Measurements from ENCODE around the gene ZNF410. TPM values are rescaled to one million over a fixed set of nuclear protein-coding genes. Genes with fewer than 3 reads are reported as not detected.
"Not testable (repeated sequence)": the region's sequence is repeated elsewhere in the genome, so short reads cannot be mapped to it uniquely, and the experiment has no call there.

ZNF410 gene
- total RNA-seq (10 to 100 TPM; 13.3 to 24.2 (median 15.8) TPM), polyA plus RNA-seq (10 to 100 TPM; 15.3 to 23.4 TPM)

- peak within 1 kb of the TSS; percentile 64 to 97 (median 86) for H3K4me3 ChIP-seq
- peaks cover 3 to 19% (median 9%) of the 10 kb centered on the region in 3 donors for H3K4me1 ChIP-seq
- no peaks in the 10 kb centered on the region for H3K27me3 ChIP-seq
- ATAC-seq = peak; percentile 96 to 99 (median 97)
- 0% methylated on average over 55 to 65 of the region's 65 CpGs for WGBS, 2 donors
- intact Hi-C loops (cut with DNase I) = no loop called here
- H3K27ac ChIP-seq = peak within 1 kb of the TSS; percentile 68 to 91 (median 86)
- no peaks in the 10 kb centered on the region for H3K9me3 ChIP-seq
- DNase-seq = peak; percentile 90 to 96 (median 92)
- no peak for TF ChIP-seq CTCF (IDR thresholded peaks at IDR 0.05)
- FAIRE-seq = peak; percentile 13
- H3K36me3 ChIP-seq = no peaks in the 10 kb centered on the region
Measured at GRCh38 chr14:73886449-73887317, at the start of gene ZNF410. Gene ZNF410 (plus strand): TSS chr14:73886859. CDS start chr14:73892176, 5,317 bp downstream.

- intact Hi-C loops (cut with DNase I); H3K4me1 ChIP-seq; DNase-seq; ATAC-seq; H3K36me3 ChIP-seq; H3K9me3 ChIP-seq; FAIRE-seq; H3K27me3 ChIP-seq; H3K27ac ChIP-seq; H3K4me3 ChIP-seq: not testable (repeated sequence)
- WGBS, 2 donors = 88 to 90% methylated on average over 7 of the region's 7 CpGs
Measured at GRCh38 chr14:73838293-73839034, 48.2 kb upstream of the ZNF410 start.

GRCh38 chr14:73842201-73842600 is 44.5 kb upstream of the ZNF410 start:
- ATAC-seq (no peak), DNase-seq (no peak), FAIRE-seq (no peak)
- Histone ChIP-seq H3K4me1 (no peaks in the 10 kb centered on the region), H3K4me3 (no peak overlapping the region), H3K36me3 (no peaks in the 10 kb centered on the region), H3K9me3 (no peaks in the 10 kb centered on the region), H3K27me3 (no peaks in the 10 kb centered on the region), H3K27ac (no peak overlapping the region)
- TF ChIP-seq CTCF (IDR thresholded peaks at IDR 0.05) = no peak
- intact Hi-C loops (cut with DNase I) = no loop called here
- WGBS, 2 donors = 92 to 96% methylated on average over 1 of the region's 1 CpG

- Histone ChIP-seq H3K27ac (no peak overlapping the region), H3K4me3 (no peak overlapping the region), H3K4me1 (no peaks in the 10 kb centered on the region), H3K27me3 (no peaks in the 10 kb centered on the region), H3K36me3 (no peaks in the 10 kb centered on the region), H3K9me3 (no peaks in the 10 kb centered on the region)
- no peak for ATAC-seq
- intact Hi-C loops (cut with DNase I) = no loop called here
- WGBS, 2 donors = 67 to 82% methylated on average over 2 of the region's 2 CpGs
- TF ChIP-seq CTCF (IDR thresholded peaks at IDR 0.05) = no peak
- DNase-seq = no peak
- FAIRE-seq = no peak
Measured at GRCh38 chr14:73842851-73843250, 43.8 kb upstream of the ZNF410 start.

GRCh38 chr14:73843296-73843695 is 43.4 kb upstream of the ZNF410 start:
- intact Hi-C loops (cut with DNase I) = no loop called here
- Histone ChIP-seq H3K27me3 (no peaks in the 10 kb centered on the region), H3K27ac (no peak overlapping the region), H3K4me3 (no peak overlapping the region), H3K4me1 (no peaks in the 10 kb centered on the region), H3K9me3 (no peaks in the 10 kb centered on the region), H3K36me3 (no peaks in the 10 kb centered on the region)
- ATAC-seq (no peak), FAIRE-seq (no peak), DNase-seq (no peak)
- no peak for TF ChIP-seq CTCF (IDR thresholded peaks at IDR 0.05)
- WGBS, 2 donors = 71 to 74% methylated on average over 2 of the region's 2 CpGs

Data from pancreas (tissue), 10 donors.